Activated naive CD4-positive, alpha-beta T cell treated with anti-CD3 and anti-CD28 coated beads, Interleukin-2, amount 50 U/mL, for 24 hours (primary cell): ENCODE measurements around the gene IL11RA.

Experiments
- H3K27ac Mint-ChIP-seq: one replicate; pipeline ENCODE4 v1.8.0; 2021; ENCODE audit warnings: mild to moderate bottlenecking, mixed read lengths
- H3K27me3 Mint-ChIP-seq: one replicate; pipeline ENCODE4 v1.8.0; 2021; ENCODE audit warnings: mixed read lengths
- H3K36me3 Mint-ChIP-seq: one replicate; pipeline ENCODE4 v1.8.0; 2021; ENCODE audit warnings: mixed read lengths
- H3K4me1 Mint-ChIP-seq: one replicate; pipeline ENCODE4 v1.8.0; 2021; ENCODE audit warnings: mixed read lengths
- H3K4me3 Mint-ChIP-seq: one replicate; pipeline ENCODE4 v1.8.0; 2021; ENCODE audit warnings: mild to moderate bottlenecking, mixed read lengths
- H3K9me3 Mint-ChIP-seq: one replicate; pipeline ENCODE4 v1.8.0; 2021; ENCODE audit warnings: mixed read lengths

The IL11RA gene

DNA sequence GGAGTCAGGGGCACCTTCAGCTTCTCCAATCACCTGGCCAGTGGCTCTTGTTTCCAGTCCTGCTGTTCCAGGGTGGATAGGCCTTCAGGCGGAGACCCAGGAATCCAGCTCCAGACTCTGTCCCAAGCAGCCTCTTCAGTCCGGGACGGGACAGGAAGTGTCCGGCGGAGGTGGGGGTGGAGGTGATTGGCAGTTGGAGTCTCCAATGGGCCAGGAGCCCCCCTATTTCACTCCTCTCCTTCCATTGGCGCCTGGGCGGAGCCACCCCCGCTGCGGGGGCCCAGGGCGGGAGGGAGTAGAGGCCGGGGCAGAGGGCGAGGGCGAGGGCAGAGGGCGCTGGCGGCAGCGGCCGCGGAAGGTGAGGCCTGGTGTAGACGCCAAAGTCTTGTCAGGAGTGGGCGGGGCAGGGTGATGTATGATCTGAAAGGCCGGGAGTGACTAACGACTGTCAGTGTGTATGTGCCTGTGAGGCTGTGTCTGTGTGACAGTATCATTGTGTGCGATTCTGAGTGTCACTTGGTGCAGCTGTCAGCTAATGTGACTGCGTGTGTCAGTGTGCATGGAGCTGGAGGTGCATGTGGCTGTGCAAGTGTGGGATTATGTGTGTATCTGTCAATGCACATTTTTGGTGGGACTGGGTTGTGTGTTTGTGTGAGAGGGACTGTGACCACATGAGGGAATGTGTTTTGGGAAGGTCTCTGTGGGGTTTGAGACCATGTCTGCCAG lies at the start of gene IL11RA:
Gene IL11RA (plus strand): TSS at position 310 of the 726 bp plus-strand sequence. CDS start 3,033 bp downstream, outside the sequence.
- Mint-ChIP-seq H3K27me3 (no peaks in the 10 kb centered on the region), H3K4me1 (peaks cover 50% of the 10 kb centered on the region), H3K27ac (peak within 1 kb of the TSS; percentile 78), H3K36me3 (peaks cover 9% of the 10 kb centered on the region), H3K9me3 (no peaks in the 10 kb centered on the region), H3K4me3 (no peak within 1 kb of the TSS)

DNA sequence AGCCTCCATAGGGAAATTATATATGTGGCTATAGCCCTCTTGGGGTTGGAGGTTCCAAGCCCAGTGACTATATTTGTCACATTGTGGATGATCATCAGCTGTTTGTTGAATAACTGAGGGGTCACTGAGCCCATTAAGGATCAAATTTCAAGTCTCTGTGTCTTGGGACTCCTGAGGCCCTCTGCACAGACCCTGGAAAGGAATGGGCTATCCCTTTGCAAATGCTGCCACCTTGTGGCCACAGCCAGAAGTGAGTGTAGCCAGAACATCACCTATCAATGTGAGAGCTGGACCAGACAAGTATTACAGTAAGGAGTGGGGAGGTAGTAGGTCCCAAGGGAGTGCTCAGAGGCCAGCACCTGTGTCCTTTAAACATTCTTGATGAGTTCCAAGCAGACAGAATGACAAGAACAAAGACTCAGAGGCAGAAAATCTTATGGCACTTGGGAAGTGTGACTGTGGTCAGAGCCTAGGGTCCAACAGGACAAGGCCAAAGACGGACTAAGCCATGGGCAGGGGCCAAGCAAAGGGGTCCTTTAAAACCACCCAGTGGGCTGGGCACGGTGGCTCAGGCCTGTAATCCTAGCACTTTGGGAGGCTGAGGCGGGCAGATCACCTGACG lies 48.3 kb upstream of the IL11RA start:
- no peaks in the 10 kb centered on the region for H3K4me1 Mint-ChIP-seq
- H3K36me3 Mint-ChIP-seq: no peaks in the 10 kb centered on the region
- H3K9me3 Mint-ChIP-seq: no peaks in the 10 kb centered on the region
- no peak overlapping the region for H3K4me3 Mint-ChIP-seq
- peaks cover 2% of the 10 kb centered on the region for H3K27me3 Mint-ChIP-seq
- no peak overlapping the region for H3K27ac Mint-ChIP-seq

DNA sequence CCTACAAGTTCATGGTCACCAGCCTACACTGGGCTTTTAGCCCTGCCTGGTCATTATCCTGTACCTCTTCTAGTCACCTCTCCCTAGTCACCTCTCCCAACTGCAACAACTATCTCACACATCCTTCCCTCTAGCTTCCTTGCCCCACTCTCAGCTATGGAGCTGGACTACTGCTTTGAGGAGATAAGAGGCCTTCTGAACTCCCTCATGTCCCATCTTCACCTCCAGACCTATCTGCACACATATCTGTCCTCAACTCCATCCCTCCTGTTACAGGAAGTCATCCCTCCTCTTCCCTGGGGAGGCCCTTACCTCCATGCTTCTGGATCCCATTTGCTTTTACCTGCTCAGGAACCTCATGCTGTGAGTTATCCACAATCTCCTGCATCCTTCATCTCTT lies 45.8 kb upstream of the IL11RA start:
- H3K27ac Mint-ChIP-seq: no peak overlapping the region
- H3K36me3 Mint-ChIP-seq: no peaks in the 10 kb centered on the region
- no peaks in the 10 kb centered on the region for H3K9me3 Mint-ChIP-seq
- H3K4me3 Mint-ChIP-seq: no peak overlapping the region
- H3K27me3 Mint-ChIP-seq: peaks cover 2% of the 10 kb centered on the region
- peaks cover 10% of the 10 kb centered on the region for H3K4me1 Mint-ChIP-seq

DNA sequence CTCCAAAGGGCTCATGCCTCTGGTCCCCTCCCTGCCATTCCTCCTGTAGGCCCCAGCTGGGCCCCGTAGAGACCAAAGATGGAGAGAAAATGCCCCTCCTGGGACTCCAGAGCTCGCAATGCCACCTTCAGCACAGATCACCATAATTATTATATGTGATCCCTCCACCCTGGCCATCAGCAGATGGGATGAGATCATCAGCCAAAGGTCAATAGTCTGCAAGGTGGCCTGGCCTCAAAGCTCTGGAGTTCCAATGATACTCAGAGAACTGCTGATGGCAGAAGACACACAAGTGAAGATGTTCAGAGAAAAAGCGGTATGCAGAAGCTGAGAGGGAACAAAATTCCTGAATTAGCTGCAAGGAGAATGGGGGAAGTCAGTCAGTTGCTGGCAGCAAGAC lies 45.1 kb upstream of the IL11RA start:
- peaks cover 14% of the 10 kb centered on the region for H3K4me1 Mint-ChIP-seq
- no peaks in the 10 kb centered on the region for H3K9me3 Mint-ChIP-seq
- no peak overlapping the region for H3K27ac Mint-ChIP-seq
- H3K27me3 Mint-ChIP-seq: peaks cover 2% of the 10 kb centered on the region
- peaks cover 1% of the 10 kb centered on the region for H3K36me3 Mint-ChIP-seq
- no peak overlapping the region for H3K4me3 Mint-ChIP-seq

DNA sequence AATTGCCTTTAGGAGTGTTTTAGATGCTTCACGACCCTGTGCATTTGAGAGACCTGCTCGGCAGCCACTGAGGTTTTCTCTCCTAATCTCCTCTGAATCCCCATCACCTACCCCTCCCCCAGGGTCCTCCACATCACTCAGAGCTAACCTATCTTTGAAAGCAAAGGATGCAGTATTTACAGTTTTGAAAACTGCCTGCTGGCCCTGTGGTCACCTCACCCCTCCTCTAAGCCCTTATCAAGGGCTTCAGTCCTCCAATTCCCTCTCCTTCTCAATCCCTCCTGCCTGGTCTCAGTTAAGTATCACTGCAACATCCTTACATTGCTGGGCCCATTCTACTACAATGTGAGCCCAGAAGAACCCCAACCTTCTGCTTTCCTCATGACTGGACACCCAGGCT lies 44.7 kb upstream of the IL11RA start:
- Mint-ChIP-seq H3K36me3 (peaks cover 1% of the 10 kb centered on the region), H3K27me3 (peaks cover 2% of the 10 kb centered on the region), H3K9me3 (no peaks in the 10 kb centered on the region), H3K4me3 (no peak overlapping the region), H3K27ac (no peak overlapping the region), H3K4me1 (peaks cover 16% of the 10 kb centered on the region)

DNA sequence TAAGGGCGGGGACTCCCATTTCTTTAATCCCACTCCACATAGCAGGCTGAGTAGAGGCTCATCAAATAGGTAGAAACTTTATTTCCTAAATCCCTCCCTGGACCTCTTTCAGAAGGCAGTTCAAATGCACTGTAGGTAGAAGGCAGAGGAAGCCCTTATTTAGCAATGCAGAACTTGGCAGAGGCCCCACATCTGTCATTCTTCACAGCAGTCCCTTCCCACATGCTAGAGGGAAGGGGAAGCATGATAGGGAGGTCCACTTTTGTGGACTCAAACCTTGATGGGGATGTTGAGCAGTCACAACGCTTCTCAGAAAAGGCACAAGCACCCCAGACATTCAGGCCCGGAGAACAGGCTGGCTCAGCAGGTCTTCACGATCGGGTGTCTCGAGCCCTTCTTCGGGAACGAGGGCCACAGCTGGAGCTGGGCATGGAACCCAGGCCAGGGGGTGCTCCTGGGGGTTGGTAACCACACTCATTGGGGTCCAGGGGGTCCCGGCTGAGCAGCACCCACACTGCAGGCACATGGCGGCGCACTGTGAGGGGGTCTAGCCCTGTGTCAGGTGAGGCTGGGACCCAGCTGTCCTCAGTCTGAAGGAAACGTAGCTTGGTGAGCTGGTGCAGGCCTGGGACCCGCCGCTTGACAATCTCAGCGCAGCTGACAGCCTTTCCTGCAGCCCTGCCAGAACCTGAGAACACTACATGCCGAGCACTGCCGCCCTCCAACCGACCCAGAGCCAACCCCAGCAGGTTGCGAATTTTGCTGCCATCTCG lies 41.4 kb upstream of the IL11RA start:
- H3K4me1 Mint-ChIP-seq: peaks cover 26% of the 10 kb centered on the region
- peak overlapping the region; percentile 92 for H3K4me3 Mint-ChIP-seq
- H3K36me3 Mint-ChIP-seq: peaks cover 4% of the 10 kb centered on the region
- no peak overlapping the region for H3K27ac Mint-ChIP-seq
- no peaks in the 10 kb centered on the region for H3K27me3 Mint-ChIP-seq
- no peaks in the 10 kb centered on the region for H3K9me3 Mint-ChIP-seq

DNA sequence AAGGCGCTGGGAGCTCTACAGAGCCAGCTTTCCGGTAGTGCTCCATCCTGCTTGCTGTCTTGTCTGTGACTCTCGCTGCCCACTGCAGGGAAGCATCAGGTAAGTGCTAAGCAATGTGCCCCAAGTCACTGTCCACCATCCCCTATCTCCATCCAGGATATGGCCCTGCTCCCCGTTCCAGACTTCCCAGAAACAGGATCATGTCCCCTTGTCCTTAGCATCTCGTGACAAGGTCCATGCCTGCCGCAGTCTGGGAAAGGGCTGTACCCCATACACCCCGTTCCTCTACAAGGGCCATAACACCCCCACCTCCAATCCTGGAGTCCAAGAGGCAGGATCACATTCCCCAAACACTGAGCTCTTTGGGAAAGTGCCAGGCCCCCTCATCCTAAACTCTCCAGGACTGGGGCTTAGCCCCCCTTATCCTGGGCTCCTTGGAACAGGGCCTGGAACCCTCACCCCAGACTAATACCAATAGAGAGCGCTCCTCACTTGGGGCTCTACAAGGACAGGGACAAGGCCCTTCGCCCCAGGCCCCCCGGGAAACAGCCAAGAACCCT lies 40.7 kb upstream of the IL11RA start:
- Mint-ChIP-seq H3K4me1 (peaks cover 26% of the 10 kb centered on the region), H3K4me3 (peak overlapping the region; percentile 92), H3K27me3 (no peaks in the 10 kb centered on the region), H3K36me3 (peaks cover 5% of the 10 kb centered on the region), H3K9me3 (no peaks in the 10 kb centered on the region), H3K27ac (peak overlapping the region; percentile 95)

DNA sequence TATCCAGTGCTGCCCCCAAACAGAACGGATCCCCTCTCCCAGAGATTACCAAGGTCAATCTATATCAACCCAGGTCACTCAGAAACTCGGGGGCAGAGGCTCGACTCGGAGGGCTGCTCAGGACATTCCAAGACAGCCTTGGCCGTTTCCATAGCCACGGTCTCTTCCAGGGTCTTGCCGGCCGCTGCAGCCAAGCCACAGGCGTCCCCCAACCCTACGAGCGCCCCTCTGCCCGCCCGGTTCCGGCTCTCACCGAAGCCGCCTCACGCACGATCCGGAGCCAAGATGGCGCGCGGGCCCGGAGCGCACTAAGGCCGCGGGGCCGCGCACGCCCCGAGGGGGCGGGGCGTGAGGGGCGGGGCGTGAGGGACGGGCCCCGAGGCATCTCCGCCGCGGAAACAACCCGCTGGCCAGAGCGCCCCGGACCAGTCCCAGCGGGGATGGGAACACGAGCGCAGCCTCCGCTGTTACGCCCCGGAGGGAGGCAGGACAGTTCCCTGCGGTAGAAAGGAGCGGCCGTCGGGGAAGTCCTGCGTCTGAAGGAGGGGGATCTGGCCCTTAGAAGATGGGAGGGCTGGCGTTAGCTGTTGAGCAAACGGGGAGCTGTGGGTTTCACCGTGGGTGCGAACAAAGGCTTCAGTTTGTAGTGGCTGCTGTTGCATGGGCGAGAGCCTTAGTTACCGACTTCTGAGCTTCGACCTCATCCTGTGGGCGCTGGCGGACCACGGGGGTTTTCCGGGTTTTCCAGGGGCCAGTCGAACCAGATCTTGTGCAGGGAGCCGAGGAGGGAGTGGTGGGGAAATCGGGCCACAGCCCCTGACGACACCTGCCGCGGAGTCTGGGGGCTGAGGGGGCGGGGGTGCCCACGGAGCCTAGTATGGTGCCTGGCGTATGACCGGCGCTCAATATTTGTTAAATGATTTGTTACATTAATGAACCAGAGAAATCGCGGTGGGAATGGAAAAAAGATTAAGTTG lies 39.9 kb upstream of the IL11RA start, which contains the start of gene RPP25L:
Gene RPP25L (minus strand): TSS at position 287 of the 977 bp plus-strand sequence. CDS start 801 bp downstream, outside the sequence.
- no peaks in the 10 kb centered on the region for H3K27me3 Mint-ChIP-seq
- H3K36me3 Mint-ChIP-seq: peaks cover 7% of the 10 kb centered on the region
- peak within 1 kb of the TSS; percentile 95 for H3K27ac Mint-ChIP-seq

DNA sequence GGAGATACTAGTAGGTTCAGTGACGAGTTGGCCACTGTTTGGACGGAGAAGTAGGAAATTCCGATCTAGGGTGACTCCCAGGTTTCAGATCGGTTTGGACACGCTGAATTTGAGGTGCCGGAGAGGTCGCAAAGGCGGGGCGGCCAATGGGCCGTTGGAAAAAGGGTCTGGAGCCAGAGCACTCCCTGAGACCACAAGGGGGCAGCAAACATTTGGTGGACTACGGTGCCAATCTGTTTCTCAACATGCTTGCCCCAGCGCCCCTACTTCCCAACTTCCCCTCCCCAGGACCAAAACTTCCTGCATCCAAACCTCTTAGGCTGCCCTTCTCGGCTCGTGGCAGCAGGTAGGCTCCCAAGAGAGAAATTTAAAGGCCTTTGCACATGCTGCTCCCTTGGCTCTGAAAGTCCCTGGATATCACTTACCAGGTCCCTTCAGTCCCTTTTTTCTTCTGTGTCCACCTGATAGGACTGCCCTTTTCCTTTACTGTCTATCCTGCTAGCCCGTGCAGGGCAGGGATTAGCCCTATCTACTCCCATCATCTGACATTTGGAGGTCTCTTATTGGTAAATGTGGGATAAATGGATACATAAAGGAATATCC lies 39.1 kb upstream of the IL11RA start:
- no peaks in the 10 kb centered on the region for H3K9me3 Mint-ChIP-seq
- H3K4me1 Mint-ChIP-seq: peaks cover 26% of the 10 kb centered on the region
- H3K27ac Mint-ChIP-seq: peak overlapping the region; percentile 71
- peaks cover 7% of the 10 kb centered on the region for H3K36me3 Mint-ChIP-seq
- H3K27me3 Mint-ChIP-seq: no peaks in the 10 kb centered on the region
- peak overlapping the region; percentile 92 for H3K4me3 Mint-ChIP-seq

More for the DNA sequence above, 39.9 kb upstream of the IL11RA start, which contains the start of gene RPP25L:
- Mint-ChIP-seq H3K4me1 (peaks cover 26% of the 10 kb centered on the region), H3K9me3 (no peaks in the 10 kb centered on the region), H3K4me3 (peak within 1 kb of the TSS; percentile 92)

DNA sequence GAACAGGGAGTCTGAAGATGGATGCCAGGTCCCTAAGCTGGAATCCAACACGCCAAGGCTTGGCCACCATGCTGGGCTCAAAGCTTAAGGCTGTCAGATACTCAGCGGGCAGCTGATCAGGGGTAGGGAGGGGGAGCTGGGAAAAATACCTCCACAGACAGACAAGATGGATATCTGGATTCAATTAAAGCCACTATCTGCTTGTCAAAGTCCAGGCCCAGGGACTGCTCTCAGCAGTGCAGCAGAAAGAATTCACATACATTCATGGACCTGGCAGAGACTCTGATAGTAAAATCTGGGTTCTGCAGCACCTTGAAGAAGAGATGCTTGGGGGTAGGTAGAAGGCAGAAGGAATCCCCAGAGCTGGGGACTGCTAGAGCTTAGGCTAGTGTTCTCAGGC lies 36.9 kb upstream of the IL11RA start:
- Mint-ChIP-seq H3K4me3 (no peak overlapping the region), H3K4me1 (peaks cover 38% of the 10 kb centered on the region), H3K27ac (no peak overlapping the region), H3K36me3 (peaks cover 7% of the 10 kb centered on the region), H3K9me3 (no peaks in the 10 kb centered on the region), H3K27me3 (no peaks in the 10 kb centered on the region)

DNA sequence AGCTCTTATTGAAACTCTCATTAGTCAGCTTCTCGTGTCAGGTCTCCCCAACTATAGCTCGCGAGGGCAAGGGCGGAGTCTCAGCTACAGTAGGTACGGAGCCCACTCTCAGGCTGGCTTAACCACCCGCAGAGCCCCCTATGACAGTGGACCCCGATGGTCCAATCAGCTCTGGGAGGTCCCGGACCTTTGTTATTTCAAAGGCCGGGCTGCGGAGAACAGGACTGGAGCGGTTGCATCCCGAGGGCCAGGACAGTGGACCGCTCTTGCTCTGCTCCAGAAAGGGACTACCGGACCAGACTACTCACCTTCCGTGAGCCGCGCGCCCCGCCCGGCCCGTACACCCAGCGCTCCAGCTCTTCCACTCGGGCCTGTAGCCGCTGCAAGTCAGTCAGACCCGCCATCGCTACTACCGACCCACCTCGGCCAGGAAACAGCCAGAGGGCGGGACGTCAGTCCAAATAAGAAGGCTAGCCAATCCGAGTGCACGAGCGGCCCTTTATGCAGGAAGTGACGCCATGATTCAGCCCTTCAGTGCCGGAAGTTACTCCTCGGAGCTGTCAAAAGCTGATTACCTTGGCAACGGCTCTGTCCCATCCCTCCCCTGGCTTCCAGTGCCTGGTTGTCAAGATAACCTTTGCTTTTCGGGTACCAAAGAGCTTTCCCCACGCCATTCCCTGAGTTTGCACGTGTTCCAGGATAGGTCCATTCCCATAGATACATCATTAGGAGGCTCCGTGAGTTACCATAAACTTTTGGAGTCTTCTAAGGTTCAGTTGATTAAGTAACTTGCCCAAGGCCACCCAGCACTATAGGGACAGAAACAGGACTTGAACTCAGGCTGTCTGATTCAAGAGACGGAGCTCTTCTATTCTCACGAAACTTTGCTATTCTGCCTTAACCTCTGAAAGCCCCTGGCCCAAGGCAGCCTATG lies 31.7 kb upstream of the IL11RA start, which contains the start of gene DCTN3:
Gene DCTN3 (minus strand): TSS at position 435 of the 934 bp plus-strand sequence. CDS start 31 bp downstream, at position 404.
- Mint-ChIP-seq H3K27me3 (peaks cover 22% of the 10 kb centered on the region), H3K36me3 (peaks cover 3% of the 10 kb centered on the region)

DNA sequence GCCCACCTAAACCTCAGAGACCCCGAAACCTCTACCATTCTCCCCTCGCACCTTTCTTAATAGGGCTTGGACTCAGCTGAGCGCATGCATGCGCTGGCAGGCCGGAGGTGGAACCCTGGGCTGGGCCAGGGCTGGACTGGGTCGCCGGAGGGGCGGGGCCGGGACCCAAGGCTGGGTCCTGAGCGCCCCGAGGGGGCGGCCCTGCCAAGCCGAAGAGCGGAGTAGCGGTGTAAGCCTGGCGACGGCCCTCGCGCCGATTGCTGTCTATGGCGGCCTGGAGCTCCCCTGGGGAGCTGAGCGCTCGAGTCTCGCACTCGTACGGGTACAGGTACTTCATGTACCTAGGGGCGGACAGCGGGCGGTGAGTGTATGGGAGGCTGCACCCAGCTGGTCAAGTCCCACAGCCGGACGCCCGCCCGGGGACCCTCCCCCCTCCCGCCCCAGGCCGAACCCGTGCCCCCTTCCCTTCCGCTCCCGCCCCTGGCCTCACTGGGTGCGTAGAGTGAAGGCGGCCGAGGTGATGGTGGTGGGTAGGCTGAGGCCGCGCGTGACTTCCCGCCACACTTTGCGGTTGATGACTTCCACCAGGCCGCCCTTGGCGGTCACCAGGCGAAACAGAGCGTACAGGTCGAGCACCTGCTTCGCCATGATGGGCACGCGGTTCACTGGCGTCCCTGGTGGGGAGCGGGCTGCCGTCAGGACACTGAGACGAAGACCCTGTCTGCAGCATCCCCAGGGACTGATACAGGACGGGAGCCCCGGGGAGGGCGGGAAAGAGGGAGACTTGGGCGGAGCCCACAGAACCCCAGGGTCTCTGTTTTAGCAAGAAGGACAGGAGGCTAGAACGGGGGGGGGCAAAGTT lies 28.4 kb upstream of the IL11RA start:
- Mint-ChIP-seq H3K9me3 (no peaks in the 10 kb centered on the region), H3K4me3 (peak overlapping the region; percentile 35), H3K27ac (peak overlapping the region; percentile 70), H3K4me1 (peaks cover 32% of the 10 kb centered on the region), H3K27me3 (peaks cover 45% of the 10 kb centered on the region), H3K36me3 (peaks cover 2% of the 10 kb centered on the region)

More for the DNA sequence above, 31.7 kb upstream of the IL11RA start, which contains the start of gene DCTN3:
- Mint-ChIP-seq H3K4me3 (peak within 1 kb of the TSS; percentile 88), H3K9me3 (no peaks in the 10 kb centered on the region), H3K4me1 (peaks cover 25% of the 10 kb centered on the region), H3K27ac (peak within 1 kb of the TSS; percentile 62)
